Measurements from ENCODE around the gene TMEM175. TPM values are rescaled to one million over a fixed set of nuclear protein-coding genes. Genes with fewer than 3 reads are reported as not detected.

Gene TMEM175
- total and polyA plus RNA-seq, 2 of the 4 experiments (the other 2 are of a cell fraction), result 7.7 to 41.9 TPM

GRCh38 chr4:917466-917865, 14.8 kb upstream of the TMEM175 start:
- Histone ChIP-seq H4K20me1 (ENCODE audit: insufficient read depth, low read length) (peaks cover 89% of the 10 kb centered on the region), H3K14ac (replicated peaks; ENCODE audit: low read depth, low read length) (no peak overlapping the region), H3K18ac (ENCODE audit: low read depth, low read length) (no peak overlapping the region), H2AK5ac (ENCODE audit: low read depth, low read length) (no peak overlapping the region), H3K9me3 (ENCODE audit: control insufficient read depth, insufficient read depth, low read length) (no peaks in the 10 kb centered on the region), H3K9me1 (ENCODE audit: insufficient read depth, low read length) (peaks cover 8% of the 10 kb centered on the region; the same call in 1 of the 2 replicates), H2BK15ac (ENCODE audit: low read depth, low read length) (no peak overlapping the region), H2AK9ac (replicated peaks; ENCODE audit: low read depth, low read length, poor library complexity) (no peak overlapping the region), H3K27me3 (ENCODE audit: control insufficient read depth, insufficient read depth, low read length) (no peaks in the 10 kb centered on the region), H3K56ac (ENCODE audit: extremely low read depth, insufficient read depth, low read length) (no peak overlapping the region), H2BK20ac (ENCODE audit: low read depth, low read length) (no peak overlapping the region), H3K23ac (ENCODE audit: low read depth, low read length) (no peak overlapping the region), H3K27ac (ENCODE audit: insufficient read depth, low read length) (no peak overlapping the region), H3K4me3 (ENCODE audit: insufficient read depth, low read depth, low read length) (no peak overlapping the region), H3K4me1 (ENCODE audit: control insufficient read depth, insufficient read depth, low read length) (no peaks in the 10 kb centered on the region), H4K91ac (ENCODE audit: insufficient read depth, low read depth, low read length) (no peak overlapping the region), H2BK120ac (ENCODE audit: low read depth, low read length) (no peak overlapping the region), H2AFZ (replicated peaks; ENCODE audit: low read length, poor library complexity) (no peak overlapping the region), H3K79me1 (ENCODE audit: low read depth in 1 of 2, low read length in 2 of 2) (peaks cover 15 to 72% of the 10 kb centered on the region in 2 experiments), H2BK5ac (ENCODE audit: low read depth, low read length, poor library complexity, severe bottlenecking) (no peak overlapping the region), H4K5ac (ENCODE audit: low read depth, low read length) (no peak overlapping the region), H3K4ac (ENCODE audit: low read depth, low read length) (no peak overlapping the region), H4K8ac (ENCODE audit: low read depth in 2 of 2, low read length in 2 of 2) (no peak overlapping the region), H3K9ac (ENCODE audit: low read depth, low read length) (no peak overlapping the region), H3K36me3 (ENCODE audit: control insufficient read depth, insufficient read depth, low read length) (peaks cover 6% of the 10 kb centered on the region), H3K4me2 (ENCODE audit: low read depth, low read length) (no peak overlapping the region)
- ATAC-seq (ENCODE audit: low read depth), result no peak
- no CpG with 5 or more reads among the region's 7 CpGs for WGBS, 2 experiments (ENCODE audit: extremely low coverage in 2 of 2, insufficient read length in 1 of 2)
- intact Hi-C loops (cut with micrococcal nuclease), result no loop called here
- in situ Hi-C loops (cut with MboI; ENCODE audit: low sequenced_read_pairs), result no loop called here
- ChIA-PET CTCF (no interaction called here), POLR2A (ENCODE audit: unreplicated experiment) (no interaction called here)
- DNase-seq, result no peak
- dilution Hi-C loops (cut with HindIII; ENCODE audit: low sequenced_read_pairs, unreplicated experiment), result no loop called here
- TF ChIP-seq CTCF (conservative IDR thresholded peaks at IDR 0.05; ENCODE audit: low read depth, low read length) (no peak), CEBPB (IDR thresholded peaks at IDR 0.05; ENCODE audit: low read depth, low read length) (no peak), RFX5 (IDR thresholded peaks at IDR 0.05; ENCODE audit: low read depth, low read length) (no peak), BHLHE40 (IDR thresholded peaks at IDR 0.05; ENCODE audit: low read depth, low read length) (no peak)
- no TSS peak for BruUV-seq (replicated peaks)
